H9 (cell line): ENCODE results near the gene SPAM1. TPM values are rescaled to one million over a fixed set of nuclear protein-coding genes. Genes with fewer than 3 reads are reported as not detected.

Experiments
- DNase-seq: peaks from one replicate; pipeline ENCODE4 v3.0.0-alpha.2; 2017
- H2AFZ ChIP-seq: one replicate; pipeline ENCODE4 v1.6.1; 2013; ENCODE audit warnings: mild to moderate bottlenecking, low read length, control low read depth, moderate library complexity
- H2AK5ac ChIP-seq: 2 replicates; pipeline ENCODE4 v1.6.1; 2013; ENCODE audit warnings: low read length, control low read depth, mixed read lengths; ENCODE audit not compliant: insufficient read length
- H2BK120ac ChIP-seq: one replicate; pipeline ENCODE4 v1.6.1; 2013; ENCODE audit warnings: low read depth, mild to moderate bottlenecking, low read length, control low read depth, inconsistent platforms; ENCODE audit not compliant: poor library complexity, severe bottlenecking
- H2BK12ac ChIP-seq: 2 replicates; pipeline ENCODE4 v1.6.1; 2013; ENCODE audit warnings: low read length, control low read depth, mixed read lengths, low read depth; ENCODE audit not compliant: insufficient read length
- H2BK15ac ChIP-seq: 2 replicates; pipeline ENCODE4 v1.6.1; 2013; ENCODE audit warnings: low read depth, low read length, control low read depth
- H2BK20ac ChIP-seq: one replicate; pipeline ENCODE4 v1.6.1; 2013; ENCODE audit warnings: low read depth, mild to moderate bottlenecking, low read length, control low read depth, inconsistent platforms; ENCODE audit not compliant: poor library complexity, severe bottlenecking
- H2BK5ac ChIP-seq: 2 replicates; pipeline ENCODE4 v1.6.1; 2013; ENCODE audit warnings: low read length, control low read depth, mixed read lengths; ENCODE audit not compliant: insufficient read length
- H3K14ac ChIP-seq: 2 replicates; pipeline ENCODE4 v1.6.1; 2013; ENCODE audit warnings: low read length, control low read depth; ENCODE audit not compliant: insufficient read depth
- H3K18ac ChIP-seq: 2 replicates; pipeline ENCODE4 v1.6.1; 2013; ENCODE audit warnings: low read depth, mild to moderate bottlenecking, mixed read lengths, low read length, control low read depth; ENCODE audit not compliant: insufficient read length
- H3K23ac ChIP-seq: 2 replicates; pipeline ENCODE4 v1.6.1; 2013; ENCODE audit warnings: low read length, control low read depth, mixed read lengths, low read depth; ENCODE audit not compliant: insufficient read length
- H3K23me2 ChIP-seq: 2 replicates; pipeline ENCODE4 v1.6.1; 2013; ENCODE audit warnings: low read depth, mild to moderate bottlenecking, mixed read lengths, low read length, control low read depth; ENCODE audit not compliant: insufficient read length, poor library complexity, severe bottlenecking
- H3K27ac ChIP-seq: 2 replicates; pipeline ENCODE4 v1.5.1; 2013; ENCODE audit warnings: low read length, control low read depth, mixed read lengths, low read depth; ENCODE audit not compliant: insufficient read length
- H3K27me3 ChIP-seq: 2 replicates; pipeline ENCODE4 v1.6.1; 2013; ENCODE audit warnings: low read length, control low read depth, inconsistent platforms; ENCODE audit not compliant: insufficient read depth
- H3K4ac ChIP-seq: 2 replicates; pipeline ENCODE4 v1.6.1; 2013; ENCODE audit warnings: low read depth, mild to moderate bottlenecking, control low read depth, inconsistent platforms, low read length, moderate library complexity
- H3K4me1 ChIP-seq: 2 replicates; pipeline ENCODE4 v1.6.1; 2013; ENCODE audit warnings: low read length, control low read depth, inconsistent platforms; ENCODE audit not compliant: insufficient read depth
- H3K4me2 ChIP-seq: 2 replicates; pipeline ENCODE4 v1.6.1; 2013; ENCODE audit warnings: low read length, control low read depth, mixed read lengths; ENCODE audit not compliant: insufficient read length, insufficient read depth
- H3K56ac ChIP-seq: 2 replicates; pipeline ENCODE4 v1.6.1; 2013; ENCODE audit warnings: low read depth, mild to moderate bottlenecking, mixed read lengths, low read length, control low read depth; ENCODE audit not compliant: insufficient read length
- H3K79me1 ChIP-seq: 2 replicates; pipeline ENCODE4 v1.6.1; 2013; ENCODE audit warnings: low read depth, mild to moderate bottlenecking, moderate library complexity, low read length, control low read depth, inconsistent platforms; ENCODE audit not compliant: insufficient read depth, poor library complexity, severe bottlenecking
- H3K79me2 ChIP-seq: 2 replicates; pipeline ENCODE4 v1.6.1; 2013; ENCODE audit warnings: low read length, control low read depth, inconsistent platforms; ENCODE audit not compliant: insufficient read depth
- H3K9ac ChIP-seq: 2 replicates; pipeline ENCODE4 v1.6.1; 2013; ENCODE audit warnings: low read length, control low read depth, mixed read lengths; ENCODE audit not compliant: insufficient read length; ENCODE audit errors: extremely low read depth
- H3K9me3 ChIP-seq: one replicate; pipeline ENCODE4 v1.6.1; 2013; ENCODE audit warnings: low read depth, low read length, inconsistent platforms; ENCODE audit not compliant: control insufficient read depth
- H3T11ph ChIP-seq: one replicate; pipeline ENCODE4 v1.6.1; 2013; ENCODE audit warnings: mild to moderate bottlenecking, low read length, control low read depth, inconsistent platforms
- H4K20me1 ChIP-seq: one replicate; pipeline ENCODE4 v1.6.1; 2013; ENCODE audit not compliant: control insufficient read depth, insufficient read length, insufficient read depth
- H4K5ac ChIP-seq: 2 replicates; pipeline ENCODE4 v1.6.1; 2013; ENCODE audit warnings: low read depth, mild to moderate bottlenecking, mixed read lengths, low read length, control low read depth; ENCODE audit not compliant: insufficient read length
- H4K8ac ChIP-seq: replicated peaks from 2 replicates; pipeline ENCODE4 v1.6.1; 2013; ENCODE audit warnings: low read length, control low read depth, mixed read lengths, low read depth; ENCODE audit not compliant: insufficient read length
- H4K91ac ChIP-seq: 2 replicates; pipeline ENCODE4 v1.6.1; 2013; ENCODE audit warnings: low read depth, mild to moderate bottlenecking, moderate library complexity, mixed read lengths, low read length, control low read depth; ENCODE audit not compliant: insufficient read length
- H3K27ac Mint-ChIP-seq, 3 experiments: 2 replicates in 2 of 3; 3 replicates in 1 of 3; pipeline ENCODE4 v1.8.0; 2020 to 2021; ENCODE audit warnings: mixed read lengths in 3 of 3, mild to moderate bottlenecking in 1 of 3, moderate library complexity in 1 of 3
- H3K27me3 Mint-ChIP-seq: 2 replicates; pipeline ENCODE4 v1.8.0; 2021; ENCODE audit warnings: low read depth, mild to moderate bottlenecking, moderate library complexity, mixed read lengths
- H3K36me3 Mint-ChIP-seq, 3 experiments: 2 replicates in 2 of 3; 3 replicates in 1 of 3; pipeline ENCODE4 v1.8.0; 2020 to 2021; ENCODE audit warnings: low read depth in 3 of 3, mixed read lengths in 3 of 3; ENCODE audit not compliant: insufficient read depth in 1 of 3
- H3K4me1 Mint-ChIP-seq, 2 experiments: 2 replicates each; pipeline ENCODE4 v1.8.0; 2020; ENCODE audit warnings: mixed read lengths in 2 of 2
- H3K4me3 Mint-ChIP-seq, 2 experiments: 2 replicates in 1 of 2; 3 replicates in 1 of 2; pipeline ENCODE4 v1.8.0; 2020 to 2021; ENCODE audit warnings: mild to moderate bottlenecking in 2 of 2, mixed read lengths in 2 of 2, moderate library complexity in 1 of 2
- H3K9me3 Mint-ChIP-seq, 2 experiments: 2 replicates in 1 of 2; 3 replicates in 1 of 2; pipeline ENCODE4 v1.8.0; 2020; ENCODE audit warnings: mild to moderate bottlenecking in 2 of 2, mixed read lengths in 2 of 2, moderate library complexity in 1 of 2
- CTCF ChIP-seq: fragments of 200-600 bp; sonication (generic); conservative IDR thresholded peaks from 3 replicates; pipeline ENCODE4 v1.8.0; 2021; ENCODE audit warnings: antibody characterized with exemption, mild to moderate bottlenecking
- WGBS: extraction: QIAGEN DNeasy Blood & Tissue Kit; methylation state at CpG from one replicate; pipeline ENCODE4 v1.1.7; 2013; ENCODE audit warnings: missing lambda C conversion rate, low lambda C conversion rate, mixed read lengths; ENCODE audit not compliant: insufficient read length; ENCODE audit errors: extremely low coverage; 5-methylcytosine and 5-hydroxymethylcytosine counted together
- total RNA-seq: library from RNA; stranded (reverse); gene quantifications from 2 replicates; pipeline ENCODE4 v1.2.1, GENCODE V29; 2021

SPAM1 gene
- total RNA-seq, 1 experiment from 2014 or later: not detected

GRCh38 chr7:123996327-123996625 is 71.2 kb downstream of the SPAM1 start:
- no peak overlapping the region for H2BK5ac ChIP-seq
- no peaks in the 10 kb centered on the region for H3K9me3 ChIP-seq
- H3K18ac ChIP-seq: no peak overlapping the region
- Mint-ChIP-seq H3K4me3 (no peak overlapping the region), H3K27me3 (peaks cover 6% of the 10 kb centered on the region), H3K9me3 (peaks cover 5 to 6% of the 10 kb centered on the region in 2 experiments; a peak in 2 of 5 replicates), H3K27ac (no peak overlapping the region), H3K36me3 (peaks cover 0 to 6% (median 1%) of the 10 kb centered on the region in 3 experiments; a peak in 3 of 7 replicates), H3K4me1 (peaks cover 20 to 31% of the 10 kb centered on the region in 2 experiments)
- no peak for TF ChIP-seq CTCF
- no peaks in the 10 kb centered on the region for H3K79me2 ChIP-seq
- no peak overlapping the region for H2BK15ac ChIP-seq
- H2BK12ac ChIP-seq: no peak overlapping the region
- peaks cover 7% of the 10 kb centered on the region for H3K4me1 ChIP-seq
- no peak overlapping the region for H3K9ac ChIP-seq
- no peak overlapping the region for H3K14ac ChIP-seq
- H3K23me2 ChIP-seq: no peaks in the 10 kb centered on the region
- H4K20me1 ChIP-seq: no peaks in the 10 kb centered on the region
- H3K27ac ChIP-seq: no peak overlapping the region
- no peak for DNase-seq
- no peaks in the 10 kb centered on the region for H3K27me3 ChIP-seq
- H3K56ac ChIP-seq: no peak overlapping the region
- H2BK120ac ChIP-seq: no peak overlapping the region
- H3K23ac ChIP-seq: no peak overlapping the region
- no CpG with 5 or more reads among the region's 6 CpGs for WGBS
- H3K4ac ChIP-seq: no peak overlapping the region
- no peaks in the 10 kb centered on the region for H3K79me1 ChIP-seq
- no peak overlapping the region for H2AFZ ChIP-seq
- no peak overlapping the region for H4K91ac ChIP-seq
- no peak overlapping the region for H2BK20ac ChIP-seq
- H3K4me2 ChIP-seq: no peak overlapping the region
- H4K8ac ChIP-seq: no peak overlapping the region
- H2AK5ac ChIP-seq: no peak overlapping the region
- H3T11ph ChIP-seq: no peak overlapping the region
- no peak overlapping the region for H4K5ac ChIP-seq
